Esophagus muscularis mucosa (tissue), 4 donors: ENCODE measurements around the gene BATF3. TPM values are rescaled to one million over a fixed set of nuclear protein-coding genes. Genes with fewer than 3 reads are reported as not detected.

Experiments
- DNase-seq: peaks from one replicate; pipeline ENCODE4 v3.0.0-alpha.2; 2017; ENCODE audit errors: extremely low spot score
- H3K27ac ChIP-seq, 4 donors: fragments of 200-600 bp; sonication (generic); replicated peaks in 1 of 4; 1 replicate in 3 of 4; 2 replicates in 1 of 4; pipeline ENCODE4 v1.5.1; 2016 to 2019; ENCODE audit warnings: mild to moderate bottlenecking in 1 of 4
- H3K27me3 ChIP-seq, 4 donors: fragments of 200-600 bp; sonication (generic); one replicate each; pipeline versions ENCODE4 v1.5.1 to v1.6.0; 2016 to 2019
- H3K36me3 ChIP-seq, 4 donors: fragments of 200-600 bp; sonication (generic); one replicate each; pipeline ENCODE4 v1.5.1; 2016 to 2019
- H3K4me1 ChIP-seq, 4 donors: fragments of 200-600 bp; sonication (generic); one replicate each; pipeline ENCODE4 v1.5.1; 2016 to 2019
- H3K4me3 ChIP-seq, 4 donors: fragments of 200-600 bp; sonication (generic); 1 replicate in 2 of 4; 2 replicates in 2 of 4; pipeline ENCODE4 v1.5.1; 2016 to 2019; ENCODE audit warnings: mild to moderate bottlenecking in 4 of 4, moderate library complexity in 1 of 4
- H3K9me3 ChIP-seq, 4 donors: fragments of 200-600 bp; sonication (generic); 1 replicate in 3 of 4; 2 replicates in 1 of 4; pipeline ENCODE4 v1.5.1; 2016 to 2019
- CTCF ChIP-seq, 3 experiments: fragments of 200-600 bp in 2 of 3; fragments of 450-650 bp in 1 of 3; sonication (generic) in 2 of 3; IDR thresholded peaks; one replicate each; pipeline ENCODE4 v1.5.1; 2017 to 2019; ENCODE audit warnings: antibody characterized with exemption in 3 of 3, mild to moderate bottlenecking in 2 of 3, moderate library complexity in 1 of 3
- EP300 ChIP-seq: sonication (generic); formaldehyde crosslinking; IDR thresholded peaks from one replicate; pipeline ENCODE4 v1.6.1; 2017; ENCODE audit warnings: antibody characterized with exemption
- POLR2A ChIP-seq: fragments of 450-650 bp; IDR thresholded peaks from one replicate; pipeline ENCODE4 v1.6.1; 2017; ENCODE audit warnings: antibody characterized with exemption, moderate library complexity, mild to moderate bottlenecking, low read depth
- POLR2AphosphoS5 ChIP-seq, 2 donors: sonication (generic); formaldehyde crosslinking; IDR thresholded peaks; one replicate each; pipeline ENCODE4 v1.6.1; 2017; ENCODE audit warnings: antibody characterized with exemption in 2 of 2
- WGBS: methylation state at CpG from one replicate; pipeline ENCODE4 v1.1.5; 2018; 5-methylcytosine and 5-hydroxymethylcytosine counted together
- intact Hi-C: fragments of 100-400 bp; cut with DNase I; formaldehyde crosslinking; loops from one replicate; pipeline ENCODE4 v1.15.1; 2023
- total RNA-seq, 4 donors: library from RNA; depleted of rRNA; stranded (reverse); fragments of >200 nt; gene quantifications; one replicate each; pipeline versions ENCODE4 v1.1.0 to v1.2.1, GENCODE V29; 2016

BATF3 gene
- total RNA-seq, 4 donors from 2014 or later: 2.1 to 8.1 (median 5.9) TPM

DNA sequence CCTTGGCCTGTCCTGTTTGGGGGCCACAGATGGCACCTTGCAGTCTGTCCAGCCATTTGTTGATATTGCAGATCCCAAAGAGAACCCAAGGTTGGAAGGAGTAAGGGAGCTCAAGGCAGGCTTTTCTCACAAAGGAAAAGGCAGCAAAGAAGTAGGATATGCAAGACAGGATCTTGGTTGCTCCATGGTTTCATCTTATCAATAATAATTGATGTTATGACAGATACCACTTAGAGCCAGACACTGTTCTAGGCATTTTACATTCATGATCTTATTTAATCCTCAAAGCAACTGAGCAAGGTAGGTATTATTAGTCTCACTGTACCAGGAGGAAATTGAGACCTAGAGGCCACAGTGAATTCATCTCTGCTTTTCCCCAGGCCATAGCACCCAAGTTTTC lies 28.8 kb downstream of the BATF3 start:
- peaks cover 24 to 41% (median 32%) of the 10 kb centered on the region in 4 donors for H3K4me1 ChIP-seq
- TF ChIP-seq EP300: no peak
- TF ChIP-seq POLR2A: no peak
- no peak for TF ChIP-seq POLR2AphosphoS5 (IDR thresholded peaks at IDR 0.05)
- no peak for TF ChIP-seq CTCF (IDR thresholded peaks at IDR 0.05)
- DNase-seq: no peak
- no peaks in the 10 kb centered on the region for H3K36me3 ChIP-seq
- no peak overlapping the region for H3K27ac ChIP-seq
- intact Hi-C loops: no loop called here
- H3K9me3 ChIP-seq: no peaks in the 10 kb centered on the region
- no peaks in the 10 kb centered on the region for H3K27me3 ChIP-seq
- H3K4me3 ChIP-seq: no peak overlapping the region

DNA sequence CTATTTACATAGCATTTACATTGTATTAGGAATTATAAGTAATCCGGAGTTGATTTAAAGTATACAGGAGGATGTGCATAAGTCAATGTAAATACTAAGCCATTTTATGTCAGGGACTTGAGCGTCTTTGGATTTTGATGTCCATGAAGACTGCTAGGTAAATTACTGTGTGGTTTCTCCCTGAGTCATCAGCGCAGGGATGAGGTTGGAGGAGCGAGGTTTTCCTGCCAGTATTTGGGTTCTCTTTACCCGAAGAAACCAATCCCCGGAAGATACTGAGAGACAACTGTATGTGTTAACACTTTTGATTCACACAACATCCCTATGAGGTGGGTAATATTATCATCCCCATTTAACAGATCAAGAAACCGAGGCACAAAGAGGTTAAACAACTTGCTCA lies 29.3 kb downstream of the BATF3 start:
- no peaks in the 10 kb centered on the region for H3K9me3 ChIP-seq
- no peaks in the 10 kb centered on the region for H3K27me3 ChIP-seq
- H3K4me1 ChIP-seq: peaks cover 28 to 46% (median 37%) of the 10 kb centered on the region in 4 donors
- 96% methylated on average over 7 of the region's 7 CpGs for WGBS
- H3K4me3 ChIP-seq: no peak overlapping the region
- DNase-seq: no peak
- intact Hi-C loops: no loop called here
- no peaks in the 10 kb centered on the region for H3K36me3 ChIP-seq
- no peak for TF ChIP-seq POLR2A
- no peak for TF ChIP-seq CTCF (IDR thresholded peaks at IDR 0.05)
- no peak for TF ChIP-seq EP300
- TF ChIP-seq POLR2AphosphoS5 (IDR thresholded peaks at IDR 0.05): no peak
- no peak overlapping the region for H3K27ac ChIP-seq

DNA sequence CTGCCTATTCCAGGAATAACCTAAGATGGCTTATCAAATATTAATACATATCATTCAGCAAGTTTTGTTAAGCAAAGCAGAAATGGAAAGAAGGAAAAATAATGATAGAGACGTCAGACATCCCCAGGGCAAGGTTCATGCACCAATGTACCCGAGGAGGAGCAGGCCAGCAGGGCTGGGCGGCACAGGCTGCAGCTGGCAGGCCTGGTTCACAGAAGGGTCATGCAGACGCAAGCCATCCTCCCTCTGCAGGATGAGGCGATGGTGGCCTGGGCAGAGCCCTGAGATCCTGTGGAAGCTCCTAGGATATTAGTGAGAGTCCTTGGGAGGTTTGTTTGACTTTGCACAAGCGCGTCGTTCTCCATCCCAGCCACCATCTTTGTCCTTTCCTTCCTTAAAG lies 30.0 kb downstream of the BATF3 start:
- intact Hi-C loops: loop anchor here (5.0 kb wide), 1 partner anchor 113 kb away; no protein-coding TSS in a partner anchor
- TF ChIP-seq POLR2AphosphoS5 (IDR thresholded peaks at IDR 0.05) (no peak), EP300 (no peak), CTCF (IDR thresholded peaks at IDR 0.05) (no peak), POLR2A (no peak)
- H3K4me3 ChIP-seq: no peak overlapping the region
- H3K27ac ChIP-seq: no peak overlapping the region
- peaks cover 28 to 46% (median 41%) of the 10 kb centered on the region in 4 donors for H3K4me1 ChIP-seq
- no peak for DNase-seq
- H3K36me3 ChIP-seq: no peaks in the 10 kb centered on the region
- H3K9me3 ChIP-seq: no peaks in the 10 kb centered on the region
- no peaks in the 10 kb centered on the region for H3K27me3 ChIP-seq
- WGBS: 85% methylated on average over 8 of the region's 8 CpGs

DNA sequence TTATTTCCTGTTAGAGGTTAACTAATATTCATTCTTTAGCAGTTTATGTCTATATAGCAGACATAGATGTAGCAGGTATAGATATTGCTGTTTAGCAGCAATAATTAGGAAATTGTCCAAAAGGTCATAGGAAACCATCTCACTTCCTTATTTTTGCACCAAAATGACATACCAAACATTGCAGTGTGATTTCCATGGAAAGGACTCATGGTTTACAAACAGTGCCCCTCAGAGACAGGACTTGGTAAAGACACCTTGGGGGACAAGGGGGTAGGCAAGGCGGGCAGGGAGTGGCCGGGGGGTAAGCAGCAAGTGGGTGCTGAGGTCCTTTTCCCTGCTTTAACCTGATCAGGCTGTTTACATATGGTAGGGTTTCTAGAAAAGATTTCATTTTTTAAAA lies 30.5 kb downstream of the BATF3 start:
- 84% methylated on average over 2 of the region's 2 CpGs for WGBS
- Histone ChIP-seq H3K4me3 (no peak overlapping the region), H3K27me3 (no peaks in the 10 kb centered on the region), H3K4me1 (peaks cover 28 to 46% (median 41%) of the 10 kb centered on the region in 4 donors), H3K36me3 (no peaks in the 10 kb centered on the region), H3K9me3 (no peaks in the 10 kb centered on the region), H3K27ac (no peak overlapping the region)
- no peak for DNase-seq
- intact Hi-C loops: loop anchor here (5.0 kb wide), 1 partner anchor 113 kb away; no protein-coding TSS in a partner anchor
- no peak for TF ChIP-seq POLR2AphosphoS5 (IDR thresholded peaks at IDR 0.05)
- no peak for TF ChIP-seq EP300
- peak in 1 of 3 experiments; percentile 14 for TF ChIP-seq CTCF (IDR thresholded peaks at IDR 0.05)
- TF ChIP-seq POLR2A: no peak

DNA sequence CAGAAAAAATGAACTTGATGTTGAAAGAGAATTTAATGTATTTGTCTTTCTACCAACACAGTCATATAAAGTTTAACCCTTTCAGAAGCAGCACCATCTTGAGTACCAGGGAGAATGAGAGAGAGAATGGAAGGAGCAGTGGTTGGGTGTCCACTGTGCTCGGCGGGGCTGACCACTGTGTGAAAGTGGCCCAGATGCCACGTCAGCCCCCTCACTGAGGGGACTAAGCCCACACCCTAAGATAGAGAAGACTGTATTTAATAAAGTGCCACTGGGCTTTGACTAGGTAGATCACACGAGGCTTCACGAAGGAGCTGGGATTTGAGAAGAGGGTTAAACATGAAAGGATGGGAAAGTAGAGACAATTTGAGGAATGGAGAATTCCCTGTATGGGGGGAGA lies 31.2 kb downstream of the BATF3 start:
- Histone ChIP-seq H3K36me3 (no peaks in the 10 kb centered on the region), H3K9me3 (no peaks in the 10 kb centered on the region), H3K4me3 (no peak overlapping the region), H3K27ac (peak overlapping the region; percentile 76 to 85 (median 78)), H3K27me3 (no peaks in the 10 kb centered on the region), H3K4me1 (peaks cover 28 to 46% (median 41%) of the 10 kb centered on the region in 4 donors)
- DNase-seq: no peak
- TF ChIP-seq POLR2AphosphoS5 (IDR thresholded peaks at IDR 0.05): no peak
- no peak for TF ChIP-seq CTCF (IDR thresholded peaks at IDR 0.05)
- TF ChIP-seq POLR2A: no peak
- TF ChIP-seq EP300: no peak
- WGBS: 90% methylated on average over 5 of the region's 5 CpGs
- intact Hi-C loops: loop anchor here (5.0 kb wide), 1 partner anchor 114 kb away; no protein-coding TSS in a partner anchor
